Ovary (tissue), 9 donors: ENCODE results near the gene GGT6. TPM values are rescaled to one million over a fixed set of nuclear protein-coding genes. Genes with fewer than 3 reads are reported as not detected.

ENCODE experiments used
- DNase-seq, 5 donors: peaks; one replicate each; pipeline ENCODE4 v3.0.0-alpha.2; 2019 to 2020
- H3K27ac ChIP-seq, 2 donors: fragments of 200-600 bp; one replicate each; pipeline versions ENCODE4 v1.5.1 to v1.8.0; 2019 to 2022
- H3K27me3 ChIP-seq: fragments of 200-600 bp; one replicate; pipeline ENCODE4 v1.8.0; 2022
- H3K36me3 ChIP-seq: fragments of 200-600 bp; sonication (generic); one replicate; pipeline ENCODE4 v1.5.1; 2019
- H3K4me1 ChIP-seq: one replicate; pipeline ENCODE4 v1.8.1; 2013; ENCODE audit warnings: mild to moderate bottlenecking, moderate library complexity; ENCODE audit not compliant: insufficient read depth
- H3K4me3 ChIP-seq: fragments of 200-600 bp; sonication (generic); one replicate; pipeline ENCODE4 v1.5.1; 2017
- H3K9me3 ChIP-seq, 2 donors: fragments of 200-600 bp in 1 of 2; sonication (generic) in 1 of 2; one replicate each; pipeline versions ENCODE4 v1.5.1 to v1.8.1; 2013 to 2019; ENCODE audit warnings: mild to moderate bottlenecking in 1 of 2, moderate library complexity in 1 of 2
- CTCF ChIP-seq, 3 donors: fragments of 450-650 bp in 2 of 3; fragments of 200-600 bp in 1 of 3; IDR thresholded peaks; one replicate each; pipeline versions ENCODE4 v1.5.1 to v1.8.0; 2016 to 2022; ENCODE audit warnings: antibody characterized with exemption in 3 of 3, mild to moderate bottlenecking in 1 of 3
- EP300 ChIP-seq: sonication (generic); formaldehyde crosslinking; IDR thresholded peaks from one replicate; pipeline ENCODE4 v1.6.1; 2017; ENCODE audit warnings: antibody characterized with exemption
- POLR2A ChIP-seq: fragments of 450-650 bp; IDR thresholded peaks from one replicate; pipeline ENCODE4 v1.6.1; 2017; ENCODE audit warnings: antibody characterized with exemption, mild to moderate bottlenecking, moderate library complexity
- WGBS, 3 donors: extraction: QIAGEN DNeasy Blood & Tissue Kit in 1 of 3; methylation state at CpG; one replicate each; pipeline versions ENCODE4 v1.1.5 to v1.1.7; 2013 to 2017; 5-methylcytosine and 5-hydroxymethylcytosine counted together
- intact Hi-C, 4 donors: fragments of 100-400 bp; cut with DNase I; formaldehyde crosslinking; loops; one replicate each; pipeline versions ENCODE4 v1.11.0 to v1.15.1; 2022 to 2023
- polyA plus RNA-seq, 2 donors: library from polyadenylated mRNA; stranded (reverse); fragments of 200-250 nt in 1 of 2; fragments of 350-450 nt in 1 of 2; fragmentation: Illumina TruSeq in 1 of 2; extraction: RNeasy Lipid Tissue Mini Kit (QIAGEN cat#74804) in 1 of 2; gene quantifications; one replicate each; pipeline ENCODE4 v1.2.3, GENCODE V29; 2013 to 2014
- total RNA-seq, 7 donors: library from RNA; depleted of rRNA in 2 of 7; stranded (reverse); fragments of >200 nt in 2 of 7; fragmentation: NEBNext Ultra II Directional in 3 of 7; extraction: Animal tissue kit (Norgen Biotek cat#: 25700) in 3 of 7; gene quantifications; one replicate each; pipeline versions ENCODE4 v1.1.0 to v1.2.4, GENCODE V29; 2016 to 2023
- donor health status: DM: no; HTN: no; CAD: no; lungs with moderate emphysema.
- donor health status: DM: no; HTN: no; CAD: no.
- donor health status: Bipolar disorder and iron deficiency.
- donor health status: DM: yes; HTN: yes; CAD: no.
- donor health status: DM: no; HTN: no; CAD: no.
- donor health status: DM: yes; HTN: yes; CAD: no.

Gene GGT6
- total and polyA plus RNA-seq, 9 donors, result 0.08 to 31.5 (median 1.1) TPM

- DNase-seq, result peak in 1 of 5 donors; percentile 11
- no peaks in the 10 kb centered on the region for H3K4me1 ChIP-seq
- H3K27ac ChIP-seq, result no peak overlapping the region
- 62 to 71% (median 66%) methylated on average over 18 of the region's 18 CpGs for WGBS, 3 donors
- H3K4me3 ChIP-seq, result no peak overlapping the region
- H3K9me3 ChIP-seq, result no peaks in the 10 kb centered on the region
- no peak for TF ChIP-seq EP300
- TF ChIP-seq POLR2A, result no peak
- TF ChIP-seq CTCF (IDR thresholded peaks at IDR 0.05), result no peak
- no peaks in the 10 kb centered on the region for H3K36me3 ChIP-seq
- intact Hi-C loops, result loop anchor here in 1 of 4 donors (5.0 kb wide), 1 partner anchor 35 kb away; no protein-coding TSS in a partner anchor
- no peaks in the 10 kb centered on the region for H3K27me3 ChIP-seq
These were observed 16.4 kb upstream of the GGT6 start for GRCh38 chr17:4576729-4577322.

- Histone ChIP-seq H3K4me3 (no peak overlapping the region), H3K4me1 (no peaks in the 10 kb centered on the region), H3K27ac (no peak overlapping the region), H3K36me3 (no peaks in the 10 kb centered on the region), H3K9me3 (no peaks in the 10 kb centered on the region), H3K27me3 (no peaks in the 10 kb centered on the region)
- 60 to 71% (median 67%) methylated on average over 6 of the region's 6 CpGs for WGBS, 3 donors
- no peak for TF ChIP-seq POLR2A
- TF ChIP-seq CTCF (IDR thresholded peaks at IDR 0.05), result no peak
- TF ChIP-seq EP300, result no peak
- DNase-seq, result peak in 1 of 5 donors; percentile 5
- intact Hi-C loops, result loop anchor here in 1 of 4 donors (5.0 kb wide), 1 partner anchor 36 kb away; no protein-coding TSS in a partner anchor
These were observed 15.8 kb upstream of the GGT6 start for GRCh38 chr17:4576161-4576558.

- TF ChIP-seq POLR2A (no peak), EP300 (no peak), CTCF (IDR thresholded peaks at IDR 0.05) (no peak)
- DNase-seq, result peak in 1 of 5 donors; percentile 4
- H3K4me3 ChIP-seq, result no peak overlapping the region
- no peak overlapping the region for H3K27ac ChIP-seq
- 91 to 96% (median 94%) methylated on average over 9 of the region's 9 CpGs for WGBS, 3 donors
- H3K9me3 ChIP-seq, result no peaks in the 10 kb centered on the region
- H3K27me3 ChIP-seq, result no peaks in the 10 kb centered on the region
- no peaks in the 10 kb centered on the region for H3K36me3 ChIP-seq
- intact Hi-C loops, result loop anchor here in 1 of 4 donors (5.0 kb wide), 1 partner anchor 38 kb away; no protein-coding TSS in a partner anchor
- H3K4me1 ChIP-seq, result no peaks in the 10 kb centered on the region
These were observed 14.2 kb upstream of the GGT6 start for GRCh38 chr17:4574448-4575045.

- Histone ChIP-seq H3K36me3 (no peaks in the 10 kb centered on the region), H3K27ac (no peak overlapping the region), H3K4me3 (no peak overlapping the region), H3K4me1 (no peaks in the 10 kb centered on the region), H3K9me3 (no peaks in the 10 kb centered on the region), H3K27me3 (no peaks in the 10 kb centered on the region)
- 58 to 70% (median 62%) methylated on average over 7 of the region's 7 CpGs for WGBS, 3 donors
- no peak for TF ChIP-seq CTCF (IDR thresholded peaks at IDR 0.05)
- TF ChIP-seq POLR2A, result no peak
- TF ChIP-seq EP300, result no peak
- intact Hi-C loops, result no loop called here
- DNase-seq, result no peak
These were observed 13.3 kb upstream of the GGT6 start for GRCh38 chr17:4573669-4574068.
